ENCODE measurements around the gene ELOVL6.
A peak's percentile ranks its signal among the peaks of the same experiment; 100 is the strongest.
"Not testable (repeated sequence)": the region's sequence is repeated elsewhere in the genome, so short reads cannot be mapped to it uniquely, and the experiment has no call there.

The ELOVL6 gene

GRCh38 chr4:110198435-110199416 lies at the start of gene ELOVL6:
Gene ELOVL6, minus strand, starts transcription at chr4:110198615. Its CDS starts 280 bp downstream, at chr4:110198335.
- DNase-seq, result peak; percentile 34

GRCh38 chr4:110248100-110248499 lies 49.7 kb upstream of the ELOVL6 start:
- DNase-seq, result no peak

- no peak for DNase-seq
Measured at GRCh38 chr4:110247591-110247990, 49.2 kb upstream of the ELOVL6 start.

GRCh38 chr4:110245577-110245976 lies 47.2 kb upstream of the ELOVL6 start:
- DNase-seq, result no peak

GRCh38 chr4:110236324-110236723 lies 37.9 kb upstream of the ELOVL6 start:
- no peak for DNase-seq

GRCh38 chr4:110233581-110233980 lies 35.2 kb upstream of the ELOVL6 start:
- DNase-seq, result not testable (repeated sequence)

GRCh38 chr4:110231869-110232268 lies 33.5 kb upstream of the ELOVL6 start:
- DNase-seq, result no peak

GRCh38 chr4:110229266-110229665 lies 30.9 kb upstream of the ELOVL6 start:
- no peak for DNase-seq

- DNase-seq, result no peak
Measured at GRCh38 chr4:110224812-110225211, 26.4 kb upstream of the ELOVL6 start.

GRCh38 chr4:110224142-110224541 lies 25.7 kb upstream of the ELOVL6 start:
- DNase-seq, result no peak

GRCh38 chr4:110218935-110219334 lies 20.5 kb upstream of the ELOVL6 start:
- DNase-seq, result not testable (repeated sequence)

GRCh38 chr4:110217181-110217580 lies 18.8 kb upstream of the ELOVL6 start:
- DNase-seq, result not testable (repeated sequence)

GRCh38 chr4:110216129-110216528 lies 17.7 kb upstream of the ELOVL6 start:
- DNase-seq, result no peak

GRCh38 chr4:110211770-110212061 lies 13.3 kb upstream of the ELOVL6 start:
- no peak for DNase-seq

- no peak for DNase-seq
Measured at GRCh38 chr4:110211007-110211769, 12.8 kb upstream of the ELOVL6 start.

GRCh38 chr4:110208419-110208818 lies 10.0 kb upstream of the ELOVL6 start:
- DNase-seq, result no peak

GRCh38 chr4:110207233-110207632 lies 8.8 kb upstream of the ELOVL6 start:
- DNase-seq, result no peak

- no peak for DNase-seq
Measured at GRCh38 chr4:110202024-110202423, 3.6 kb upstream of the ELOVL6 start.

GRCh38 chr4:110201502-110201901 lies 3.1 kb upstream of the ELOVL6 start:
- DNase-seq, result no peak

- no peak for DNase-seq
Measured at GRCh38 chr4:110200689-110201088, 2.3 kb upstream of the ELOVL6 start.

- DNase-seq, result no peak
Measured at GRCh38 chr4:110198049-110198434, 373 bp downstream of the ELOVL6 start.

- peak; percentile 3 for DNase-seq
Measured at GRCh38 chr4:110197529-110198042, 829 bp downstream of the ELOVL6 start.

GRCh38 chr4:110196871-110197528 lies 1.4 kb downstream of the ELOVL6 start:
- no peak for DNase-seq
